Ishikawa (cell line): ENCODE measurements around the gene PTAR1.

Experiments
- EP300 ChIP-seq: IDR thresholded peaks from 2 replicates; pipeline ENCODE4 v1.6.1; 2012; ENCODE audit warnings: borderline replicate concordance
- NFIC ChIP-seq: IDR thresholded peaks from 2 replicates; pipeline ENCODE4 v1.6.1; 2012
- RAD21 ChIP-seq: IDR thresholded peaks from 2 replicates; pipeline ENCODE4 v1.6.1; 2012; ENCODE audit warnings: low read depth
- TAF1 ChIP-seq: IDR thresholded peaks from 2 replicates; pipeline ENCODE4 v1.6.1; 2012; ENCODE audit warnings: low read depth, mild to moderate bottlenecking
- TCF12 ChIP-seq: IDR thresholded peaks from 2 replicates; pipeline ENCODE4 v1.6.1; 2012; ENCODE audit warnings: low read depth
- TF ChIP-seq, protein P1 (sequence below): IDR thresholded peaks from 2 replicates; pipeline ENCODE4 v1.6.1; 2012
- TF ChIP-seq, protein P2 (sequence below): IDR thresholded peaks from 2 replicates; pipeline ENCODE4 v1.6.1; 2012; ENCODE audit warnings: low read depth, mild to moderate bottlenecking

DNA sequence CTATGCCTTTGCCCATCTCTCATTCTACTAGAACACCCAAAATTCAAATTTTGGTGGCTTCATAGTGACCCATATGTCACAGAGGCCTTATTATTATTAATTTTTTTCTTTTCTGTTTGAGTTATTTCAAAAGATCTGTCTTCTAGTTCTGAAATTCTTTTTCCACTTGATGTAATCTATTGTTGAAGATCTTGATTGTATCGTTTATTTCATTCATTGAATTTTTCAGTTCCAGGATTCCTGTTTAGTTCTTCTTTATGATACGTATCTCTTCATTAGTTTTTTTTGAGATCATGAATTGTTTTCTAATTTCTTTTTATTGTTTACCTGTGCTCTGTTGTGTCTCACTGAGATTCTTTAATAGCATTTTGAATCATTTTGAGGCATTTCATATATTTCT, 63.0 kb downstream of the PTAR1 start:
- no peak for TF ChIP-seq TAF1
- no peak for TF ChIP-seq RAD21
- TF ChIP-seq, protein P1, sequence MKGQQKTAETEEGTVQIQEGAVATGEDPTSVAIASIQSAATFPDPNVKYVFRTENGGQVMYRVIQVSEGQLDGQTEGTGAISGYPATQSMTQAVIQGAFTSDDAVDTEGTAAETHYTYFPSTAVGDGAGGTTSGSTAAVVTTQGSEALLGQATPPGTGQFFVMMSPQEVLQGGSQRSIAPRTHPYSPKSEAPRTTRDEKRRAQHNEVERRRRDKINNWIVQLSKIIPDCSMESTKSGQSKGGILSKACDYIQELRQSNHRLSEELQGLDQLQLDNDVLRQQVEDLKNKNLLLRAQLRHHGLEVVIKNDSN: no peak
- TF ChIP-seq EP300: no peak
- no peak for TF ChIP-seq TCF12
- no peak for TF ChIP-seq NFIC
- TF ChIP-seq, protein P2, sequence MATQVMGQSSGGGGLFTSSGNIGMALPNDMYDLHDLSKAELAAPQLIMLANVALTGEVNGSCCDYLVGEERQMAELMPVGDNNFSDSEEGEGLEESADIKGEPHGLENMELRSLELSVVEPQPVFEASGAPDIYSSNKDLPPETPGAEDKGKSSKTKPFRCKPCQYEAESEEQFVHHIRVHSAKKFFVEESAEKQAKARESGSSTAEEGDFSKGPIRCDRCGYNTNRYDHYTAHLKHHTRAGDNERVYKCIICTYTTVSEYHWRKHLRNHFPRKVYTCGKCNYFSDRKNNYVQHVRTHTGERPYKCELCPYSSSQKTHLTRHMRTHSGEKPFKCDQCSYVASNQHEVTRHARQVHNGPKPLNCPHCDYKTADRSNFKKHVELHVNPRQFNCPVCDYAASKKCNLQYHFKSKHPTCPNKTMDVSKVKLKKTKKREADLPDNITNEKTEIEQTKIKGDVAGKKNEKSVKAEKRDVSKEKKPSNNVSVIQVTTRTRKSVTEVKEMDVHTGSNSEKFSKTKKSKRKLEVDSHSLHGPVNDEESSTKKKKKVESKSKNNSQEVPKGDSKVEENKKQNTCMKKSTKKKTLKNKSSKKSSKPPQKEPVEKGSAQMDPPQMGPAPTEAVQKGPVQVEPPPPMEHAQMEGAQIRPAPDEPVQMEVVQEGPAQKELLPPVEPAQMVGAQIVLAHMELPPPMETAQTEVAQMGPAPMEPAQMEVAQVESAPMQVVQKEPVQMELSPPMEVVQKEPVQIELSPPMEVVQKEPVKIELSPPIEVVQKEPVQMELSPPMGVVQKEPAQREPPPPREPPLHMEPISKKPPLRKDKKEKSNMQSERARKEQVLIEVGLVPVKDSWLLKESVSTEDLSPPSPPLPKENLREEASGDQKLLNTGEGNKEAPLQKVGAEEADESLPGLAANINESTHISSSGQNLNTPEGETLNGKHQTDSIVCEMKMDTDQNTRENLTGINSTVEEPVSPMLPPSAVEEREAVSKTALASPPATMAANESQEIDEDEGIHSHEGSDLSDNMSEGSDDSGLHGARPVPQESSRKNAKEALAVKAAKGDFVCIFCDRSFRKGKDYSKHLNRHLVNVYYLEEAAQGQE: no peak
